Mucosa of descending colon (tissue), 3 donors: Measurements from ENCODE around the gene SAE1. TPM values are rescaled to one million over a fixed set of nuclear protein-coding genes. Genes with fewer than 3 reads are reported as not detected.

Experiments used
- ATAC-seq: fragments of 200-7000 bp; cut with Tn5 transposase; one replicate; pipeline ENCODE4 v1.9.1; 2020; ENCODE audit warnings: mild to moderate bottlenecking, moderate library complexity
- DNase-seq, 3 donors: peaks; one replicate each; pipeline ENCODE4 v3.0.0-alpha.2; 2020
- H3K36me3 ChIP-seq: fragments of 200-600 bp; one replicate; pipeline ENCODE4 v1.8.0; 2021; ENCODE audit warnings: low read depth, mild to moderate bottlenecking
- H3K4me1 ChIP-seq: fragments of 200-600 bp; one replicate; pipeline ENCODE4 v1.8.0; 2021; ENCODE audit warnings: low read depth, mild to moderate bottlenecking
- H3K4me3 ChIP-seq: fragments of 200-600 bp; one replicate; pipeline ENCODE4 v1.8.0; 2021; ENCODE audit warnings: mild to moderate bottlenecking
- H3K9me3 ChIP-seq: fragments of 200-600 bp; one replicate; pipeline ENCODE4 v1.8.0; 2021; ENCODE audit warnings: mild to moderate bottlenecking
- CTCF ChIP-seq: fragments of 200-600 bp; IDR thresholded peaks from one replicate; pipeline ENCODE4 v1.8.0; 2022; ENCODE audit warnings: antibody characterized with exemption, mild to moderate bottlenecking
- intact Hi-C, 2 donors: fragments of 100-400 bp; cut with DNase I in 1 of 2; cut with micrococcal nuclease in 1 of 2; formaldehyde crosslinking; loops; one replicate each; pipeline versions ENCODE4 v1.11.0 to v1.11.1; 2022; cut with DNase I, micrococcal nuclease
- total RNA-seq, 3 donors: library from RNA; stranded (reverse); fragmentation: NEBNext Ultra II Directional in 2 of 3; extraction: Animal tissue kit (Norgen Biotek cat#: 25700) in 2 of 3; gene quantifications; one replicate each; pipeline versions ENCODE4 v1.2.1 to v1.2.4, GENCODE V29; 2021 to 2023
- donor health status: DM: no; HTN: no; CAD: no; lungs with moderate emphysema.
- donor health status: DM: no; HTN: no; CAD: no.
- donor health status: DM: no; HTN: yes; CAD: no.

The SAE1 gene
- total RNA-seq, 3 donors from 2014 or later = 41.7 to 133 (median 66.4) TPM

GRCh38 chr19:47125669-47125938 lies 5.0 kb upstream of the SAE1 start:
- H3K4me3 ChIP-seq = no peak overlapping the region
- H3K36me3 ChIP-seq = no peaks in the 10 kb centered on the region
- intact Hi-C loops = loop anchor here in 1 of 2 donors (1.0 to 10.0 kb wide), 2 partner anchors 46 to 91 kb away; no protein-coding TSS in a partner anchor
- ATAC-seq (no peak), DNase-seq (no peak)
- H3K4me1 ChIP-seq = no peaks in the 10 kb centered on the region
- TF ChIP-seq CTCF = no peak
- H3K9me3 ChIP-seq = no peaks in the 10 kb centered on the region

- Histone ChIP-seq H3K36me3 (no peaks in the 10 kb centered on the region), H3K9me3 (no peaks in the 10 kb centered on the region), H3K4me3 (no peak overlapping the region), H3K4me1 (peaks cover 5% of the 10 kb centered on the region)
- TF ChIP-seq CTCF = no peak
- DNase-seq = no peak
- no peak for ATAC-seq
- intact Hi-C loops = loop anchor here in 1 of 2 donors (10.0 kb wide), 1 partner anchor 95 kb away; no protein-coding TSS in a partner anchor
These were observed 1.1 kb upstream of the SAE1 start for GRCh38 chr19:47129579-47129978.

- DNase-seq (peak in 1 of 3 donors; percentile 35), ATAC-seq (no peak)
- peaks cover 5% of the 10 kb centered on the region for H3K4me1 ChIP-seq
- H3K9me3 ChIP-seq = no peaks in the 10 kb centered on the region
- TF ChIP-seq CTCF = no peak
- H3K4me3 ChIP-seq = no peak overlapping the region
- intact Hi-C loops = no loop called here
- no peaks in the 10 kb centered on the region for H3K36me3 ChIP-seq
These were observed 481 bp upstream of the SAE1 start for GRCh38 chr19:47130120-47130588.

GRCh38 chr19:47132194-47132852 lies 1.7 kb downstream of the SAE1 start:
- H3K4me3 ChIP-seq = no peak overlapping the region
- H3K9me3 ChIP-seq = no peaks in the 10 kb centered on the region
- intact Hi-C loops = no loop called here
- peaks cover 5% of the 10 kb centered on the region for H3K4me1 ChIP-seq
- ATAC-seq (no peak), DNase-seq (no peak)
- H3K36me3 ChIP-seq = no peaks in the 10 kb centered on the region
- no peak for TF ChIP-seq CTCF

- no peak for ATAC-seq
- intact Hi-C loops = no loop called here
- Histone ChIP-seq H3K36me3 (no peaks in the 10 kb centered on the region), H3K4me3 (no peak overlapping the region), H3K4me1 (peaks cover 5% of the 10 kb centered on the region), H3K9me3 (no peaks in the 10 kb centered on the region)
- DNase-seq = no peak
- TF ChIP-seq CTCF = no peak
These were observed 2.4 kb downstream of the SAE1 start for GRCh38 chr19:47133021-47133471.
